ENCODE data around the gene LRRC75B. TPM values are rescaled to one million over a fixed set of nuclear protein-coding genes. Genes with fewer than 3 reads are reported as not detected.

Gene LRRC75B
- total and polyA plus RNA-seq, 2 of the 13 experiments (the other 11 are each of a cell fraction or from before 2014, with no cell fraction given): 11.8 to 34.8 TPM

DNA sequence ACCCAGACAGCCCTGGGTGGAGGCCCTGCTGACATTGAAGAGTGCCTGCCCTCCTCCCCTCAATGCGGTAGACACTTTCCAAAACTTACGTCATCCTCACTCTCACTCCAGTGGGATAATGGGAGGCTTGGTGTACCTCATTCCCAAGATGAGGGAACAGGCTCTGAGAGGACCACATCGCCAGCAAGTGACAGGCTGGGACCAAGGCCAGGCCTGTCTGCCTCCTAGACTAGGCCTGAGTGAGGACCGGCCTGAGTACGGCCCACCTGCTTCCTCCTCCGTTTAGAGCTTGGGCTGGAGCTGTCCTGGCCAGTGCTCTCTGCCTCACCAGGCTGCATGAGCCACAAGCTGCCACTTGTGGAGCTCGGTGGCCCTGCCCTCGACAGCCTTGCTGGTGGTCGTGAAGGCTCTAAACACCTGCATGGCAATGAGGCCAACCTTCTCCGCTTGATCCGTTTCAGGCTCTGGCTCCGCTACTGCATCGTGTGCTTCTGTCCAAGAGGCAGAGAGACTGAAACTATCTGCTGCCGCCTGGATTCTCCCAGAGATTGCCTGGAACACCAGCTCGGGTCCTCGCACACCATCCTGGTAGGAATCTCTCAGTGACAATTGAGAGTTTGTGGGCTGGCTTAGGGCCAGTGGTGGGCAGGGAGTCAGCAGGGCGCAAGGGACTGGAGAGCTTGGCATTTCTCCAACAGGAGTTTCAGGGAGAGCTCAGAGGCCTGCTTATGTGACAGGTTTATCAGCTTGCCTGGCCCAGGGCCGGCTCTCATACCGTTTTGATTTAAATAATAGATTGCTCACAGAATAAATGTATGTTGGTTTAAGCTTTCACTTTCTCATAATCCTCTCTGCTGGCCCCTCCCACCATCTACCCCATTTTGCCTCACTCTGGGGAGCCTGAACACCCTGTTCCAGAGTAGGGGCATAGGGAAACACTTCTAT lies 9.4 kb downstream of the LRRC75B start (continued):
- TF ChIP-seq RERE (CRISPR knock-in tag; IDR thresholded peaks at IDR 0.05; ENCODE audit: low read depth) (no peak), ZNF75D (CRISPR knock-in tag; IDR thresholded peaks at IDR 0.05; ENCODE audit: borderline replicate concordance) (no peak), ZNF709 (CRISPR knock-in tag; IDR thresholded peaks at IDR 0.05) (0 out of 2 replicates have a peak, but pooled peaks have one; percentile 20), POLR2A (IDR thresholded peaks at IDR 0.05; ENCODE audit: insufficient read depth in 1 of 2, low read depth in 2 of 2, low read length in 2 of 2) (peak in 1 of 2 experiments; percentile 44; a peak in 1 of 4 replicates), CTCF (CRISPR knock-in tag; IDR thresholded peaks at IDR 0.05) (0 out of 2 replicates have a peak, but pooled peaks have one; percentile 2), SOX13 (IDR thresholded peaks at IDR 0.05) (no peak), SOX13 (CRISPR knock-in tag; conservative IDR thresholded peaks at IDR 0.05 in 1 of 2, IDR thresholded peaks at IDR 0.05 in 1 of 2) (no peak), DPF2 (CRISPR knock-in tag; IDR thresholded peaks at IDR 0.05; ENCODE audit: borderline replicate concordance, low read depth) (0 out of 2 replicates have a peak, but pooled peaks have one; percentile 21), ZNF776 (CRISPR knock-in tag; IDR thresholded peaks at IDR 0.05) (no peak), AHR (CRISPR knock-in tag; IDR thresholded peaks at IDR 0.05) (0 out of 2 replicates have a peak, but pooled peaks have one; percentile 33), ZNF337 (CRISPR knock-in tag; IDR thresholded peaks at IDR 0.05; ENCODE audit: borderline replicate concordance, low read depth) (peak; percentile 19; the same call in 1 of the 2 replicates), PHF8 (CRISPR knock-in tag; IDR thresholded peaks at IDR 0.05) (peak; percentile 61), ZMYM3 (CRISPR knock-in tag; IDR thresholded peaks at IDR 0.05) (peak; percentile 48; the same call in 1 of the 2 replicates), PITX1 (CRISPR knock-in tag; IDR thresholded peaks at IDR 0.05) (0 out of 2 replicates have a peak, but pooled peaks have one; percentile 33), ARID4A (CRISPR knock-in tag; IDR thresholded peaks at IDR 0.05; ENCODE audit: borderline replicate concordance) (0 out of 2 replicates have a peak, but pooled peaks have one; percentile 43)

Measured in HepG2 (cell line).